AG04450 (cell line): ENCODE results near the gene PC. TPM values are rescaled to one million over a fixed set of nuclear protein-coding genes. Genes with fewer than 3 reads are reported as not detected.

Experiments
- CTCF ChIA-PET: fragments of 300-600, 350-600 bp; formaldehyde crosslinking; extraction: SDS; loops from one replicate; lab custom pipeline; 2022; ENCODE audit warnings: antibody characterized with exemption, inconsistent platforms; lab: Charles Lee
- POLR2A ChIA-PET: fragments of 350-600 bp; formaldehyde crosslinking; extraction: SDS; loops from one replicate; lab custom pipeline; 2021; ENCODE audit warnings: antibody characterized with exemption, inconsistent platforms; lab: Yijun Ruan, JAX
- DNase-seq: peaks from one replicate; pipeline ENCODE4 v3.0.0-alpha.2; 2011; ENCODE audit warnings: low read depth, low spot score
- H3K27ac ChIP-seq: one replicate; pipeline ENCODE4 v1.5.1; 2012; ENCODE audit warnings: low read depth, low read length, control low read depth
- H3K27me3 ChIP-seq: one replicate; pipeline ENCODE4 v1.6.0; 2012; ENCODE audit warnings: low read length; ENCODE audit not compliant: control insufficient read depth, insufficient read depth
- H3K4me3 ChIP-seq: 2 replicates; pipeline ENCODE4 v1.5.1; 2011; ENCODE audit warnings: mild to moderate bottlenecking, low read depth, low read length, control low read depth
- H3K9me3 ChIP-seq: 2 replicates; pipeline ENCODE4 v1.5.1; 2012; ENCODE audit warnings: low read length; ENCODE audit not compliant: control insufficient read depth, insufficient read depth
- CTCF ChIP-seq: IDR thresholded peaks from 2 replicates; pipeline ENCODE4 v1.5.1; 2011; ENCODE audit warnings: low read depth, low read length, control low read depth, inconsistent platforms
- polyA plus RNA-seq: library from polyadenylated mRNA; depleted of rRNA; stranded (reverse); fragments of >200 nt; gene quantifications from 2 replicates; pipeline ENCODE4 v1.2.3, GENCODE V29; 2011

Gene PC
- polyA plus RNA-seq, 1 experiment = 12.1 TPM

- no peak for DNase-seq
- Histone ChIP-seq H3K4me3 (no peak overlapping the region), H3K27ac (no peak overlapping the region), H3K27me3 (no peaks in the 10 kb centered on the region), H3K9me3 (no peaks in the 10 kb centered on the region; the same call in 1 of the 2 replicates)
- CTCF ChIA-PET = no interaction called here
- POLR2A ChIA-PET = no interaction called here
- no peak for TF ChIP-seq CTCF
Observed at GRCh38 chr11:66849501-66850234, 108.5 kb downstream of the PC start.

- POLR2A ChIA-PET = interaction anchor here (0.6 kb wide), 1 partner anchor 14 kb away, joined by 3 read pairs; no protein-coding TSS in a partner anchor
- DNase-seq = no peak
- no peak for TF ChIP-seq CTCF
- Histone ChIP-seq H3K9me3 (no peaks in the 10 kb centered on the region), H3K4me3 (no peak overlapping the region), H3K27ac (no peak overlapping the region), H3K27me3 (no peaks in the 10 kb centered on the region)
- CTCF ChIA-PET = no interaction called here
Observed at GRCh38 chr11:66848671-66849500, 109.3 kb downstream of the PC start.

- Histone ChIP-seq H3K4me3 (no peak overlapping the region), H3K27me3 (no peaks in the 10 kb centered on the region), H3K9me3 (no peaks in the 10 kb centered on the region; the same call in 1 of the 2 replicates), H3K27ac (no peak overlapping the region)
- no peak for DNase-seq
- POLR2A ChIA-PET = no interaction called here
- no peak for TF ChIP-seq CTCF
- CTCF ChIA-PET = no interaction called here
Observed at GRCh38 chr11:66847461-66848232, 110.5 kb downstream of the PC start.

- ChIA-PET CTCF (no interaction called here), POLR2A (no interaction called here)
- H3K27ac ChIP-seq = no peak overlapping the region
- no peak for DNase-seq
- no peak for TF ChIP-seq CTCF
- H3K27me3 ChIP-seq = no peaks in the 10 kb centered on the region
- H3K9me3 ChIP-seq = no peaks in the 10 kb centered on the region; the same call in 1 of the 2 replicates
- H3K4me3 ChIP-seq = no peak overlapping the region
Observed at GRCh38 chr11:66846671-66847091, 111.5 kb downstream of the PC start.
